GM18873 (cell line): ENCODE measurements around the gene SLFN11.
"Not testable (repeated sequence)": the region's sequence is repeated elsewhere in the genome, so short reads cannot be mapped to it uniquely, and the experiment has no call there.

ENCODE experiments used
- ATAC-seq: cut with Tn5 transposase; IDR thresholded peaks from one replicate; pipeline ENCODE4 v1.9.1; 2021; ENCODE audit warnings: mild to moderate bottlenecking, moderate library complexity, moderate number of reproducible peaks; ENCODE audit not compliant: unreplicated experiment, low FRiP score

SLFN11 gene

GRCh38 chr17:35359398-35359797 lies 14.0 kb downstream of the SLFN11 start:
- no peak for ATAC-seq

GRCh38 chr17:35352284-35352683 lies 21.1 kb downstream of the SLFN11 start:
- ATAC-seq = no peak

- no peak for ATAC-seq
These were observed 22.9 kb downstream of the SLFN11 start for GRCh38 chr17:35350493-35350892.

DNA sequence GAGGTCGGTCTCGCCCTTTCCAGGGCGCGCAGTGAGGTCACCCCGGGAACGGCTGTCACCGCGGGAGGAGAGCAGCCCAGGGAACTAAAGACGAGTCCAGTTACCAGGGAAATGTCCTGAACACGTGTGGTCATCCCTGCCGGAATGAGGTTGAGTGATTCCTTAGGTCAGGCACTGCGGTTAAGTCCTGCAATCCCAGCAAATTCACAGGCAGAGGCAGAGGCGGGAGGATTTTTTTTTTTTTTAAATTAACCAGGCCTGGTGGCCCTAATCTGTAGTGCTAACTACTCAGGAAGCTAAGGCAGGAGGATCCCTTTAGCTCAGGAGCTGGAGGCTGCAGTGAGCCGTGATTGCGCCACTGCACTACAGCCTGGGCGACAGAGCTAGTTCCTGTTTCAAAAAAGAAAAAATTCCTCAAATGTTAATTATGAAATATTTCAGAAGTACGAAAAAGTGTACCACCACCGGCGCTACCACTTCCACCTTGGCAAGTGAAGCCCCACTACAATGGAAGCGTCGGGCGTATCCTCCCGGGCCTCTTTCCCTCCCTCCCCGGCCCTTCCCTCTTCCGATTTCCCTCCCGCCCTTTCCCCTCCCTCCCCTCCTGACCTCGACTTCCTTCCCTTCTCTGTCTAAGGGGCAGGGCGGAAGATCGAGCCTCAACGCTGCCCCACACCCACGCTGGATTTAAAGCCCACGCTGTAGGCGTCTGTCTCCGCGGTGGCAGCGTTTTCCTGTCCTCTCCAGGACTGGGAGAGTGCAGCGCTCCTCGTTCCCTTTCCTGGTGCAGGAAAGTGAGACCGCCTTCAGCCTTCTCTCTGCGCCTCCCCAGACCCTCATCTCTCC lies 27.3 kb downstream of the SLFN11 start:
- ATAC-seq = no peak

GRCh38 chr17:35345445-35345925 lies 27.9 kb downstream of the SLFN11 start:
- ATAC-seq = no peak

DNA sequence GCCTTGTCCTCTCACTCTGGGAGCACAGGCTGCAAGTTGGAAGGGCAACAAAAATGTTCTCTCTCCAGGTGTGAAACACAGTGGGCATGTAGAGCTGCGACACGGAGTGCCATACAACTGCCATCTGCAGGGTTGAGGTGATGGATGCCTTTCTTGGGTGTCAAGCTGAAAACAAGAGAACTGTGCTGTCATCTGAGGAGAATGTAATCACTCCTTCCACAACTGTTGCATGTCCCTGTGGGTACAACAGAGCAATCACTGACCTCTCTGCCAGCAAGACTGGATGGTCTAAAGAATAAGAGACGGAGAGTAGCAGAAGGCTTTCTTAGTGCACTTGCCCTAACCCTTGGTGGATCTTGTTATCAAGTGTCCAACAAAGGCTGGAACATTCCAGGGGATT lies 29.2 kb downstream of the SLFN11 start:
- ATAC-seq = no peak

GRCh38 chr17:35342276-35342675 lies 31.1 kb downstream of the SLFN11 start:
- no peak for ATAC-seq

GRCh38 chr17:35341411-35341992 lies 31.9 kb downstream of the SLFN11 start:
- ATAC-seq = no peak

DNA sequence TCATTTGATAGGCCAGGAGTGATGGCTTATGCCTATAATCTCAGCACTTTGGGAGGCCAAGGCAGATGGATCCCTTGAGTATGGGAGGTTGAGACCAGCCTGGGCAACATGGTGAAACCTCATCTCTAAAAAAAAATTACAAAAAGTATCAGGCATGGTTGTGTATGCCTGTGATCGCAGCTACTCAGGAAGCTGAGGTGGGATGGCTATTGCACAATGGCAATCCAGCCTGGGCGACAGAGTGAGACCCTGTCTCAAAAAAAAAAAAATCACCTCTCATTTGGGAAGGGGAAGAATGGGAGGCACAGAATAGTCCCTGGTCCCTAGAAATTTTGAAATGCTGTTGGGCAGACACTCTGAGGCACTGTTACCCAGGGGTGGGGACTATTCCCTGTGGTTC lies 35.2 kb downstream of the SLFN11 start:
- no peak for ATAC-seq

DNA sequence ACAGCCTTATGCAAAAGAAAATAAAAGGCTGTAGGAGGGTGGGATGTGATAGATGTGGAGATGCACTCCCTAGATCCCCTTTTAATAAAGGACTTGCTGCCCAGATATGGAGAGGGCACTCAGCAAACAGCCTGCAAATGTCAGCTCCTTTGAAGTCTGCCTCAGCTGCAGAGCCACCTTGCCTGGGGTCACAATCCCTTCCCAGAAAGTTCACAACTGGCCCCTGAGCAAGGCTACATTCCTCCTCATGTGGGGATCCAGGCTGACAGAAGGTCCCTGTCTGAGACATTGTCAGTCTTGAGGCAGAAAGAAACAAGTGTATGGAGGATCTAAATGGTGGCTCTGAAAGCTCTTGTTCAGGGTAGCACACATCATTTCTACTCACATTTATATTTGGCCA lies 36.1 kb downstream of the SLFN11 start:
- ATAC-seq = no peak

DNA sequence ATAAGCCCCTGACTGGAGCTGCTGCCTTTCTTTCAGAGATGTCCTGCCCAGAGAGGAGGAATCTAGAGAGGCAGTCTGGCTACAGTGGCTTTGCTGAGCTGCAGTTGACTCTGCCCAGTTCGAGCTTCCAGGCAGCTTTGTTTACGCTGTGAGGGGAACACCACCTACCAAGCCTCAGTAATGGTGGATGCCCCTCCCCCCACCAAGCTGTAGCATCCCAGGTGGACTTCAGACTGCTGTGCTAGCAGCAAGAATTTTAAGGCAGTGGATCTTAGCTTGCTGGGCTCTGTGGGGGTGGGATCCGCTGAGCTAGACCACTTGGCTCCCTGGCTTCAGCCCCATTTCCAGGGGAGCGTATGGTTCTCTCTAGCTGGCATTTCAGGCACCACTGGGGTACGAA lies 39.8 kb downstream of the SLFN11 start:
- not testable (repeated sequence) for ATAC-seq

DNA sequence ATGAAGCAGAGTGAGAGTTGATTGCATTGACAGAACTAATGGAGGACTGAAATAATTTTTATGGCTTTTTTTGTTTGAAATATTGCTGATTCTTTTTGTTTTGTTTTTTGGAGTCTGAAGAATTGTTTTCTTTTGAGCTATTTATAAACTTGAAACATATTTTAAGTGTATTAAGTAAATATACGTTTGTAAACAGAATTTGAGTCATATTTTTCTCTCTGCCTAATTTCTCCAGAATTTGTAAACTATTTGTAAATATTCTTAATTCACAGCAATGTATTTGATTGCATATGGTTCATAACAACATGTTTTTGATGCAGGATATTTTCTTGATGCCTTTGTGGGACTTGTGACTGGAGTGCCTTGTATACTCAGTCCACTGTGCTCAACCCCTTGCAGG lies 50.7 kb downstream of the SLFN11 start:
- ATAC-seq = no peak

DNA sequence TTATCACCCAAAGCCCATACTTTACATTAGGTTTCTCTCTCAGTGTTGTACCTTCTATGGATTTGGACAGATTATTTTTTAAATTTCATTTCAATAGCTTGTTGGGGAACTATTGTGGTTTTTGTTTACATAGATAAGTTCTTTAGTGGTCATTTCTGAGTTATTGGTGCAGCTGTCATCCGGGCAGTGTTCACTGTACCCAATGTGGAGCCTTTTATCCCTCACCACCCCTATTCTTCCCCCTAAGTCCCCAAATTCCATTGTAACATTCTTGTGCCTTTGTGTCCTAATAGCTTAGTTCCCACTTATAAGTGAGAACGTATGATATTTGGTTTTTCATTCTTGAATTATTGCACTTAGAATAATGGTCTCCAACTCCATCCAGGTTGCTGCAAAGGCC lies 57.5 kb downstream of the SLFN11 start:
- no peak for ATAC-seq

DNA sequence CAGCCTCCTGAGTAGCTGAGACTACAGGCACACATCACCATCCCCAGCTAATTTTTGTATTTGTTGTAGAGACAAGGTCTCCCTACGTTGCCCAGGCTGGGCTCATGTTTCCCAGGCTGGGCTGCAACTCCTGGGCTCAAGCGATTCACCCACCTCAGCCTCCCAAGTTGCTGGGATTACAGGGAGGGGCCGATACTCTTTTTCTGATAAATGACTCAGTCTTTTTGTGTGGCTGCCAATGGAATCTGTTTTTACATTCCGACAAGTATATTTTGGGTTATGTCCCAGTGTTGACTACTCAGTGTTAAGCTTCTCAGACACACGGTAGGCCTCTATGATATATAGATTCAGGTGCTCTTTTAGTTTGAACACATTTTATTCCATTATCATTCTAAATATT lies 58.1 kb downstream of the SLFN11 start:
- no peak for ATAC-seq

DNA sequence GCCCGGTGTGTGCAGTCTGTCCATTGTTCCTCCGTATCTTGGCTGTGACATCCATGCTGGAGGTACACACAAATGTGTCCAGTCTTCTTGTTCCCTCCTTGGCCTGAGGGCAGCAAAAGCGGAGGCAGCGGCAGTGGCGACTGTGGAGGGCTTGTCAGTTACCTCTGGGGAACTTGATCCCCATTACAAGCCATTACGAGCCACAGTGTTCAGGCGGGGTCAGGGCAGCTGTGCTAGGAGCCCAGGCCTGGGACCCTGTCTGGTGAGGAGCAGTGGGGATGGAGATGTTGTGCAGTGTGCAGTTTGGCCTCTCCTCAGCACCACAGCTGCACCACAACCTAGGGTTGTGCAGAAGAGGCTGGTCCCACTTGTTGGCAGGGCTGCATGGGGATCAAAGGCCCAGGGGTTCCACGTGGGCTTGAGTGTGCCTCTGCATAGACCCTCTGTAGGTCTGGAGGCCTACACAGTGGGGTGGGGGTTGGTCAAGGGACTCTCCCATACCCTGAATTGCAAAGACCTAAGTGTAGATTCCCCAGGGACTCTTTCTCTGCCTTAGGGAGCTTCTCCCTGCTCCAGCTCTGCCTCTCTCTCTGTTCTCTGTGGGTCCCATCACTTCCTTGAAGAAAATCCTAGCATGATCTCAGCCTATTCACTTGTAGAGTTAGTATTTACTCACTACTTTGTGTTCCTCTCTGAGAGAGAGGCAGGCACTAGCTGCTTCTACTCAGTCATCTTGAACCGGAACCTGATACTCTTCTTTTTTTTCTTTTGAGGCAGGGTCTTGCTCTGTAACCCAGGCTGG lies 58.8 kb downstream of the SLFN11 start:
- no peak for ATAC-seq

DNA sequence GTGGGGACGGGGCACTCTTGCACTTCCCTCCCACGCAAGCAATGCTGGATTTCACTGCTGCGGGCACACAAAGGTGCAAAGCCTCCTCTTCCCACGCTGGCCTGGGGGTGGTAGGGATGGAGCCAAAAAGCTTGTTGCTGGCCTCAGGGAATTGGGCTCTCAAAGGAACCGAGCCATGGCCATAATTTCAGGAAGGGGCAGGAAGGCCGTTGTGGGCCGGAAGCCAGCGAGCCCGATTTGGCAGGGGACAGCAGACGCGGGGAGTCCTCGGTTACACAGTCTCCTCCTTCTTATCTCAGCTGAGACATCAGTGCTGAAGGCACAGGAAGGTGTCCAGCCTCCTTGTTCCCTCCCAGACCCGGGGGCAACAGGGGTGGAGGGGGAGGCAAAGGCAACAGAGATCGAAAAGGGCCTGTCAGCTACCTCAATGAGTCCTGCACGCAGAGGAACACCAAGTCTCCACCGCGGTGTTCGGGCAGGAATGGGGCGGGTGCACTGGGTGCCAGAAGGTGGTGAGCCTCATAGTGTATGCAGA lies 59.5 kb downstream of the SLFN11 start:
- ATAC-seq = no peak

GRCh38 chr17:35312790-35313711 lies 60.4 kb downstream of the SLFN11 start:
- no peak for ATAC-seq

DNA sequence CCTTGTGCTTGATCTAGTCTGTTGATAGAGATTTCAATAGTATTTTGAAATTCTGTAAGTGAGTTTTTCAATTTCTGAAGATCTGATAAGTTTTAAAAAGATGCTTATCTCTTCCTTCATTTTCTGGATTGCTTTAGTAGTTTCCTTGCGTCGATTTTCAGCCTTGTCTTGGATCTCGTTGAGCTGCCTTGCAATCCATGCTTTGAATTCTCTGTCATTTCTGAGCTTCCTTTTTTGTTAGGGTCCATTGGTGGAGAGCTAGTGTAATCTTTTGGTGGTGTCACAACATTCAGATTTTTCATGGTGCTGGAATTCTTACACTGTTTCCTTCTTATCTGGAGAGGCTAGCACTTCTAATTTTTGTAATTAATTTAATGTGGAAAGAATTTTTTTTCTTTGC lies 61.1 kb downstream of the SLFN11 start:
- ATAC-seq = no peak

DNA sequence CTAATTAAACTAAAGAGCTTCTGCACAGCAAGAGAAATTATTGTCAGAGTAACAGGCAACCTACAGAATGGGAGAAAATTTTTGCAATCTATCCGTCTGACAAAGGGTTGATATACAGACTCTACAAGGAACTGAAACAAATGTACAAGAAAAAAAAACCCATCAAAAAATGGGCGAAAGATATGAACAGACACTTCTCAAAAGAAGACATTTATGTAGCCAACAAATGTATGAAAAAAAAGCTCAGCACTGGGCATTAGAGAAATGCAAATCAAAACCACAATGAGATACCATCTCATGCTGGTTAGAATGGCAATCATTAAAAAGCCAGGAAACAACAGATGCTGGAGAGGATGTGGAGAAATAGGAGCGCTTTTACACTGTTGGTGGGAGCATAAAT lies 64.1 kb downstream of the SLFN11 start:
- not testable (repeated sequence) for ATAC-seq
